Vagina (tissue), 2 donors: ENCODE results near the gene ZMAT3.

ENCODE experiments used
- POLR2A ChIP-seq, 2 donors: fragments of 450-650 bp; IDR thresholded peaks; one replicate each; pipeline ENCODE4 v1.6.1; 2017; ENCODE audit warnings: antibody characterized with exemption in 2 of 2, mild to moderate bottlenecking in 2 of 2, moderate library complexity in 2 of 2
- TF ChIP-seq, protein P1 (sequence below), 3 experiments: fragments of 450-650 bp in 2 of 3; fragments of 200-600 bp in 1 of 3; sonication (generic) in 1 of 3; IDR thresholded peaks; one replicate each; pipeline ENCODE4 v1.5.1; 2017 to 2019; ENCODE audit warnings: antibody characterized with exemption in 3 of 3, mild to moderate bottlenecking in 2 of 3, moderate library complexity in 2 of 3

DNA sequence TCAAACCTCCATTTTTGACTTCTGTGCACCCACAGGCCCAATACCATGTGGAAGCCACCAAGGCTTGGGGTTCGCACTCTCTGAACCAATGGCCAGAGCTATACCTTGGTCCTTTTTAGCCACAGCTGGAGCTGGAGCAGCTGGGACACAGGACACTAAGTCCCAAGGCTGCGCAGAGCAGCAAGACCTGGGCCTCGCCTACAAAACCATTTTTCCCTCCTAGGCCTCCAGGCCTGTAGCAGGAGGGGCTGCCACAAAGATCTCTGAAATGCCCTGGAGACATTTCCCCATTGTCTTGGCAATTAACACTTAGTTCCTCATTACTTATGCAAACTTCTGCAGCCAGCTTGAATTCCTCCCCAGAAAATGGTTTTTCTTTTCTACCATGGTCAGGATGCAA is 81.3 kb downstream of the ZMAT3 start:
- TF ChIP-seq, protein P1, sequence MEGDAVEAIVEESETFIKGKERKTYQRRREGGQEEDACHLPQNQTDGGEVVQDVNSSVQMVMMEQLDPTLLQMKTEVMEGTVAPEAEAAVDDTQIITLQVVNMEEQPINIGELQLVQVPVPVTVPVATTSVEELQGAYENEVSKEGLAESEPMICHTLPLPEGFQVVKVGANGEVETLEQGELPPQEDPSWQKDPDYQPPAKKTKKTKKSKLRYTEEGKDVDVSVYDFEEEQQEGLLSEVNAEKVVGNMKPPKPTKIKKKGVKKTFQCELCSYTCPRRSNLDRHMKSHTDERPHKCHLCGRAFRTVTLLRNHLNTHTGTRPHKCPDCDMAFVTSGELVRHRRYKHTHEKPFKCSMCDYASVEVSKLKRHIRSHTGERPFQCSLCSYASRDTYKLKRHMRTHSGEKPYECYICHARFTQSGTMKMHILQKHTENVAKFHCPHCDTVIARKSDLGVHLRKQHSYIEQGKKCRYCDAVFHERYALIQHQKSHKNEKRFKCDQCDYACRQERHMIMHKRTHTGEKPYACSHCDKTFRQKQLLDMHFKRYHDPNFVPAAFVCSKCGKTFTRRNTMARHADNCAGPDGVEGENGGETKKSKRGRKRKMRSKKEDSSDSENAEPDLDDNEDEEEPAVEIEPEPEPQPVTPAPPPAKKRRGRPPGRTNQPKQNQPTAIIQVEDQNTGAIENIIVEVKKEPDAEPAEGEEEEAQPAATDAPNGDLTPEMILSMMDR (IDR thresholded peaks at IDR 0.05), result no peak
- no peak for TF ChIP-seq POLR2A (IDR thresholded peaks at IDR 0.05)
